Activated T-cell treated with anti-CD3 and anti-CD28 coated beads, Interleukin-2, amount 50 U/mL, for 72 hours (primary cell): ENCODE measurements around the gene TRIM8. TPM values are rescaled to one million over a fixed set of nuclear protein-coding genes. Genes with fewer than 3 reads are reported as not detected.

Experiments used
- ATAC-seq, 2 donors: fragments of 150-1000 bp; cut with Tn5 transposase; replicated peaks in 1 of 2; 2 replicates each; pipeline ENCODE4 v1.10.0; 2021; ENCODE audit warnings: moderate library complexity in 2 of 2, mild to moderate bottlenecking in 1 of 2
- DNase-seq, 2 donors: peaks; one replicate each; pipeline ENCODE4 v3.0.0; 2021 to 2022; ENCODE audit warnings: mixed read lengths in 1 of 2
- H3K27ac Mint-ChIP-seq: one replicate; pipeline ENCODE4 v1.8.0; 2022; ENCODE audit warnings: mild to moderate bottlenecking, moderate library complexity, mixed read lengths
- H3K27me3 Mint-ChIP-seq: one replicate; pipeline ENCODE4 v1.8.0; 2022; ENCODE audit warnings: low read depth, mixed read lengths
- H3K36me3 Mint-ChIP-seq, 2 donors: one replicate each; pipeline ENCODE4 v1.8.0; 2022; ENCODE audit warnings: mixed read lengths in 2 of 2, mild to moderate bottlenecking in 1 of 2; ENCODE audit not compliant: insufficient read depth in 2 of 2
- H3K4me1 Mint-ChIP-seq: one replicate; pipeline ENCODE4 v1.8.0; 2022; ENCODE audit warnings: low read depth, mixed read lengths
- H3K4me3 Mint-ChIP-seq, 2 donors: one replicate each; pipeline ENCODE4 v1.8.0; 2022; ENCODE audit warnings: mild to moderate bottlenecking in 2 of 2, mixed read lengths in 2 of 2, moderate library complexity in 2 of 2
- H3K9me3 Mint-ChIP-seq, 2 donors: one replicate each; pipeline ENCODE4 v1.8.0; 2022; ENCODE audit warnings: mixed read lengths in 2 of 2
- total RNA-seq, 2 donors: library from RNA; stranded (reverse); gene quantifications; one replicate each; pipeline ENCODE4 v1.2.3, GENCODE V29; 2022

Gene TRIM8
- total RNA-seq, 2 donors from 2014 or later, result 57.9 to 58.2 TPM

- H3K9me3 Mint-ChIP-seq, result no peaks in the 10 kb centered on the region
- no peak overlapping the region for H3K4me3 Mint-ChIP-seq
- DNase-seq (no peak), ATAC-seq (no peak)
- peaks cover 21% of the 10 kb centered on the region for H3K4me1 Mint-ChIP-seq
- no peak overlapping the region for H3K27ac Mint-ChIP-seq
- H3K36me3 Mint-ChIP-seq, result no peaks in the 10 kb centered on the region
- no peaks in the 10 kb centered on the region for H3K27me3 Mint-ChIP-seq
Observed at GRCh38 chr10:102605712-102606111, 38.6 kb upstream of the TRIM8 start.

- Mint-ChIP-seq H3K27me3 (no peaks in the 10 kb centered on the region), H3K36me3 (no peaks in the 10 kb centered on the region), H3K27ac (no peak overlapping the region), H3K9me3 (no peaks in the 10 kb centered on the region), H3K4me1 (peaks cover 43% of the 10 kb centered on the region), H3K4me3 (no peak overlapping the region)
- DNase-seq (no peak), ATAC-seq (no peak)
Observed at GRCh38 chr10:102608487-102608886, 35.8 kb upstream of the TRIM8 start.

- H3K9me3 Mint-ChIP-seq, result no peaks in the 10 kb centered on the region
- ATAC-seq (no peak), DNase-seq (no peak)
- H3K27me3 Mint-ChIP-seq, result no peaks in the 10 kb centered on the region
- H3K27ac Mint-ChIP-seq, result peak overlapping the region; percentile 70
- H3K36me3 Mint-ChIP-seq, result no peaks in the 10 kb centered on the region
- peaks cover 36% of the 10 kb centered on the region for H3K4me1 Mint-ChIP-seq
- H3K4me3 Mint-ChIP-seq, result no peak overlapping the region
Observed at GRCh38 chr10:102610441-102610887, 33.8 kb upstream of the TRIM8 start.

- no peak for DNase-seq
- Mint-ChIP-seq H3K4me3 (peak overlapping the region in 1 of 2 donors; percentile 21), H3K9me3 (no peaks in the 10 kb centered on the region), H3K27me3 (no peaks in the 10 kb centered on the region), H3K36me3 (no peaks in the 10 kb centered on the region), H3K27ac (no peak overlapping the region), H3K4me1 (peaks cover 36% of the 10 kb centered on the region)
- peak in 1 of 2 donors; percentile 43 for ATAC-seq
Observed at GRCh38 chr10:102611514-102612087, 32.7 kb upstream of the TRIM8 start.

- no peaks in the 10 kb centered on the region for H3K36me3 Mint-ChIP-seq
- H3K4me1 Mint-ChIP-seq, result peaks cover 30% of the 10 kb centered on the region
- peak; percentile 51 to 57 for DNase-seq
- H3K4me3 Mint-ChIP-seq, result peak overlapping the region; percentile 53 to 59
- H3K9me3 Mint-ChIP-seq, result no peaks in the 10 kb centered on the region
- peak overlapping the region; percentile 97 for H3K27ac Mint-ChIP-seq
- H3K27me3 Mint-ChIP-seq, result no peaks in the 10 kb centered on the region
- ATAC-seq, result peak; percentile 81 to 82
Observed at GRCh38 chr10:102612964-102613275, 31.4 kb upstream of the TRIM8 start.

- Mint-ChIP-seq H3K27me3 (no peaks in the 10 kb centered on the region), H3K4me1 (peaks cover 26% of the 10 kb centered on the region), H3K36me3 (no peaks in the 10 kb centered on the region), H3K9me3 (no peaks in the 10 kb centered on the region), H3K27ac (peak overlapping the region; percentile 97), H3K4me3 (peak overlapping the region; percentile 53 to 59)
- DNase-seq (no peak), ATAC-seq (peak; percentile 16 to 28)
Observed at GRCh38 chr10:102613286-102613685, 31.0 kb upstream of the TRIM8 start.

- ATAC-seq (no peak), DNase-seq (no peak)
- Mint-ChIP-seq H3K36me3 (no peaks in the 10 kb centered on the region), H3K27ac (no peak overlapping the region), H3K27me3 (no peaks in the 10 kb centered on the region), H3K4me3 (no peak overlapping the region), H3K9me3 (no peaks in the 10 kb centered on the region), H3K4me1 (peaks cover 25% of the 10 kb centered on the region)
Observed at GRCh38 chr10:102613785-102614184, 30.5 kb upstream of the TRIM8 start.

- Mint-ChIP-seq H3K27me3 (no peaks in the 10 kb centered on the region), H3K27ac (no peak overlapping the region), H3K36me3 (no peaks in the 10 kb centered on the region), H3K4me3 (no peak overlapping the region), H3K9me3 (no peaks in the 10 kb centered on the region), H3K4me1 (peaks cover 25% of the 10 kb centered on the region)
- DNase-seq, result no peak
- no peak for ATAC-seq
Observed at GRCh38 chr10:102614888-102615287, 29.4 kb upstream of the TRIM8 start.

- ATAC-seq (no peak), DNase-seq (peak in 1 of 2 donors; percentile 36)
- H3K27me3 Mint-ChIP-seq, result no peaks in the 10 kb centered on the region
- no peak overlapping the region for H3K27ac Mint-ChIP-seq
- no peaks in the 10 kb centered on the region for H3K9me3 Mint-ChIP-seq
- H3K4me1 Mint-ChIP-seq, result peaks cover 25% of the 10 kb centered on the region
- H3K4me3 Mint-ChIP-seq, result no peak overlapping the region
- H3K36me3 Mint-ChIP-seq, result no peaks in the 10 kb centered on the region
Observed at GRCh38 chr10:102615361-102615760, 28.9 kb upstream of the TRIM8 start.

GRCh38 chr10:102616066-102616770 lies 28.1 kb upstream of the TRIM8 start:
- peaks cover 17% of the 10 kb centered on the region for H3K4me1 Mint-ChIP-seq
- no peaks in the 10 kb centered on the region for H3K36me3 Mint-ChIP-seq
- H3K4me3 Mint-ChIP-seq, result no peak overlapping the region
- DNase-seq, result no peak
- H3K9me3 Mint-ChIP-seq, result no peaks in the 10 kb centered on the region
- no peaks in the 10 kb centered on the region for H3K27me3 Mint-ChIP-seq
- no peak for ATAC-seq
- no peak overlapping the region for H3K27ac Mint-ChIP-seq

- Mint-ChIP-seq H3K4me1 (peaks cover 11% of the 10 kb centered on the region), H3K4me3 (no peak overlapping the region), H3K27ac (no peak overlapping the region), H3K9me3 (no peaks in the 10 kb centered on the region), H3K27me3 (no peaks in the 10 kb centered on the region), H3K36me3 (no peaks in the 10 kb centered on the region)
- no peak for ATAC-seq
- DNase-seq, result no peak
Observed at GRCh38 chr10:102617041-102617440, 27.2 kb upstream of the TRIM8 start.

- H3K36me3 Mint-ChIP-seq, result no peaks in the 10 kb centered on the region
- H3K27ac Mint-ChIP-seq, result no peak overlapping the region
Observed at GRCh38 chr10:102617816-102618215, 26.5 kb upstream of the TRIM8 start.

GRCh38 chr10:102619281-102619981 lies 24.8 kb upstream of the TRIM8 start:
- DNase-seq (no peak), ATAC-seq (no peak)
- Mint-ChIP-seq H3K27me3 (no peaks in the 10 kb centered on the region), H3K27ac (no peak overlapping the region), H3K36me3 (no peaks in the 10 kb centered on the region), H3K9me3 (no peaks in the 10 kb centered on the region), H3K4me1 (no peaks in the 10 kb centered on the region), H3K4me3 (no peak overlapping the region)

More at GRCh38 chr10:102617816-102618215, 26.5 kb upstream of the TRIM8 start:
- DNase-seq (no peak), ATAC-seq (no peak)
- no peaks in the 10 kb centered on the region for H3K27me3 Mint-ChIP-seq
- H3K4me1 Mint-ChIP-seq, result peaks cover 5% of the 10 kb centered on the region
- no peak overlapping the region for H3K4me3 Mint-ChIP-seq
- H3K9me3 Mint-ChIP-seq, result no peaks in the 10 kb centered on the region
